Endodermal cell (in vitro differentiated cells): ENCODE results near the gene CCNI. TPM values are rescaled to one million over a fixed set of nuclear protein-coding genes. Genes with fewer than 3 reads are reported as not detected.
"Not testable (repeated sequence)": the region's sequence is repeated elsewhere in the genome, so short reads cannot be mapped to it uniquely, and the experiment has no call there.

Experiments
- DNase-seq: peaks from one replicate; pipeline ENCODE4 v3.0.0-alpha.2; 2017
- H3K27ac ChIP-seq: 2 replicates; pipeline ENCODE4 v1.5.1; 2013; ENCODE audit warnings: mild to moderate bottlenecking, low read depth, low read length, moderate library complexity
- H3K27me3 ChIP-seq: 2 replicates; pipeline ENCODE4 v1.6.1; 2013; ENCODE audit warnings: mild to moderate bottlenecking, low read length, moderate library complexity; ENCODE audit not compliant: insufficient read depth, control insufficient read depth, poor library complexity, severe bottlenecking
- H3K36me3 ChIP-seq: 2 replicates; pipeline ENCODE4 v1.7.0; 2013; ENCODE audit warnings: mild to moderate bottlenecking, low read length, moderate library complexity; ENCODE audit not compliant: control insufficient read depth, insufficient read depth
- H3K4me1 ChIP-seq: one replicate; pipeline ENCODE4 v1.7.0; 2013; ENCODE audit warnings: low read length; ENCODE audit not compliant: control insufficient read depth, insufficient read depth
- H3K4me3 ChIP-seq: 2 replicates; pipeline ENCODE4 v1.5.1; 2013; ENCODE audit warnings: mild to moderate bottlenecking, low read length, moderate library complexity
- H3K9ac ChIP-seq: 2 replicates; pipeline ENCODE4 v1.6.1; 2013; ENCODE audit warnings: mild to moderate bottlenecking, low read length, moderate library complexity; ENCODE audit not compliant: poor library complexity, severe bottlenecking; ENCODE audit errors: extremely low read depth
- H3K9me3 ChIP-seq: 2 replicates; pipeline ENCODE4 v1.6.1; 2013; ENCODE audit warnings: mild to moderate bottlenecking, low read length, moderate library complexity; ENCODE audit not compliant: control insufficient read depth
- H3K27ac Mint-ChIP-seq: 2 replicates; pipeline ENCODE4 v1.8.0; 2020; ENCODE audit warnings: mixed read lengths
- H3K27me3 Mint-ChIP-seq: 2 replicates; pipeline ENCODE4 v1.8.0; 2021; ENCODE audit warnings: mild to moderate bottlenecking, mixed read lengths; ENCODE audit not compliant: insufficient read depth
- H3K36me3 Mint-ChIP-seq: 2 replicates; pipeline ENCODE4 v1.8.0; 2020; ENCODE audit warnings: low read depth, mixed read lengths
- H3K4me1 Mint-ChIP-seq: 2 replicates; pipeline ENCODE4 v1.8.0; 2020; ENCODE audit warnings: mixed read lengths
- H3K4me3 Mint-ChIP-seq: 2 replicates; pipeline ENCODE4 v1.8.0; 2020; ENCODE audit warnings: mild to moderate bottlenecking, moderate library complexity, mixed read lengths
- H3K9me3 Mint-ChIP-seq: 2 replicates; pipeline ENCODE4 v1.8.0; 2020; ENCODE audit warnings: mild to moderate bottlenecking, mixed read lengths
- WGBS, 2 experiments: methylation state at CpG; one replicate each; pipeline versions ENCODE4 v1.1.5 to v1.1.7; 2013; ENCODE audit warnings: missing lambda C conversion rate in 2 of 2, mixed read lengths in 1 of 2; ENCODE audit not compliant: insufficient coverage in 1 of 2, insufficient read length in 1 of 2; 5-methylcytosine and 5-hydroxymethylcytosine counted together
- total RNA-seq, 2 donors: library from RNA; stranded (reverse); fragmentation: NEBNext Ultra II Directional in 1 of 2; extraction: Animal tissue kit (Norgen Biotek cat#: 25700) in 1 of 2; gene quantifications; 2 replicates in 1 of 2; 3 replicates in 1 of 2; pipeline ENCODE4 v1.2.1, GENCODE V29; 2021
- TF ChIP-seq, protein P1 (sequence below): fragments of 200-600 bp; sonication (generic); conservative IDR thresholded peaks from 2 replicates; pipeline ENCODE4 v1.5.0; 2021; ENCODE audit warnings: antibody characterized with exemption, mild to moderate bottlenecking

CCNI gene
- total RNA-seq, 2 donors from 2014 or later, result 283 to 302 TPM

DNA sequence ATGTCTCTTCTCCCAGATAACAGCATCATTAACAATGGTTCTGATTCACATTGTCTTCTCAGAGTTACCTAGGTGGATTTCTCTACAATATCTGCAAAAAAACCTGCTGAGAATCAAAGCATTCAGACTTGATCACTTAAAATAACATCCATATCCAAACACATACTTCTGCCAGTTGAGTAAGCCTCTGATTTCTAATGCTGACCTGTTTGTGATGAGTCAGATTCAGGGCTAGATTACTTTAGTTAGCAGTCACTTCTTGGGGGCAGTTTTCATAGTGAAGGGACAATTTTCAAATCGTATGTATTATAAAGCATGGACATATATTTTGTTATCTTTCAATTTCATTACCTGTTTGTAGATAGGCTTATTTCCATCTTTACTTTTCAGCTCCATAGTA lies 35.5 kb downstream of the CCNI start:
- no peak overlapping the region for H3K27ac Mint-ChIP-seq
- no peak for DNase-seq
- peaks cover 18% of the 10 kb centered on the region for H3K36me3 Mint-ChIP-seq
- no peaks in the 10 kb centered on the region for H3K27me3 ChIP-seq
- H3K9me3 Mint-ChIP-seq, result no peaks in the 10 kb centered on the region
- no peaks in the 10 kb centered on the region for H3K4me1 ChIP-seq
- no peaks in the 10 kb centered on the region for H3K27me3 Mint-ChIP-seq
- H3K4me3 ChIP-seq, result no peak overlapping the region
- TF ChIP-seq, protein P1, sequence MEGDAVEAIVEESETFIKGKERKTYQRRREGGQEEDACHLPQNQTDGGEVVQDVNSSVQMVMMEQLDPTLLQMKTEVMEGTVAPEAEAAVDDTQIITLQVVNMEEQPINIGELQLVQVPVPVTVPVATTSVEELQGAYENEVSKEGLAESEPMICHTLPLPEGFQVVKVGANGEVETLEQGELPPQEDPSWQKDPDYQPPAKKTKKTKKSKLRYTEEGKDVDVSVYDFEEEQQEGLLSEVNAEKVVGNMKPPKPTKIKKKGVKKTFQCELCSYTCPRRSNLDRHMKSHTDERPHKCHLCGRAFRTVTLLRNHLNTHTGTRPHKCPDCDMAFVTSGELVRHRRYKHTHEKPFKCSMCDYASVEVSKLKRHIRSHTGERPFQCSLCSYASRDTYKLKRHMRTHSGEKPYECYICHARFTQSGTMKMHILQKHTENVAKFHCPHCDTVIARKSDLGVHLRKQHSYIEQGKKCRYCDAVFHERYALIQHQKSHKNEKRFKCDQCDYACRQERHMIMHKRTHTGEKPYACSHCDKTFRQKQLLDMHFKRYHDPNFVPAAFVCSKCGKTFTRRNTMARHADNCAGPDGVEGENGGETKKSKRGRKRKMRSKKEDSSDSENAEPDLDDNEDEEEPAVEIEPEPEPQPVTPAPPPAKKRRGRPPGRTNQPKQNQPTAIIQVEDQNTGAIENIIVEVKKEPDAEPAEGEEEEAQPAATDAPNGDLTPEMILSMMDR, result no peak
- H3K4me1 Mint-ChIP-seq, result peaks cover 3% of the 10 kb centered on the region
- WGBS, 2 experiments, result no CpG with 5 or more reads among the region's 1 CpG
- H3K4me3 Mint-ChIP-seq, result no peak overlapping the region
- peaks cover 37% of the 10 kb centered on the region for H3K36me3 ChIP-seq
- H3K9ac ChIP-seq, result no peak overlapping the region
- no peak overlapping the region for H3K27ac ChIP-seq
- no peaks in the 10 kb centered on the region for H3K9me3 ChIP-seq

DNA sequence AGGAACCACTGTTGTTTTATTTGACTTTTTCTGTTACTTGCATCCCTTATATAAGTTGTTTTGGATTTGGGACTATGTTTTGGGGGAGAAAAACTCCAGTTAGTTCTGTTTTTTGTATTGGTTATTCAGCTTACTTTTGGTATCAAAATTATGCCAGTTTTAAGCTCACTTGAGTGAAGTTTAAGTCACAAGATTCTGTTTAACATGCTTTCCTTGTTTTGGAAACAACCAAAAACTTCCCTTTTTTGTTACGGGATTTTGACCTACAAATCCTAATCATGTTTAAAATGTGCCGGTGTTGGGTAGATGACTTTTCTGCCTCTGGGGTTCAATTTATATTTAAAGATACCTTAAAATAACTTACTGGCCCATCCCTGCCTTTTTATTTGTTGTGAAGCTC lies 36.0 kb downstream of the CCNI start:
- peaks cover 22% of the 10 kb centered on the region for H3K36me3 Mint-ChIP-seq
- H3K27me3 ChIP-seq, result no peaks in the 10 kb centered on the region
- H3K4me1 ChIP-seq, result no peaks in the 10 kb centered on the region
- no peak overlapping the region for H3K4me3 Mint-ChIP-seq
- H3K9me3 ChIP-seq, result no peaks in the 10 kb centered on the region
- DNase-seq, result no peak
- no peak overlapping the region for H3K27ac ChIP-seq
- no peaks in the 10 kb centered on the region for H3K4me1 Mint-ChIP-seq
- WGBS, 2 experiments, result 91% methylated on average over 2 of the region's 2 CpGs; no CpG with 5 or more reads in 1 of the 2 experiments
- H3K9me3 Mint-ChIP-seq, result no peaks in the 10 kb centered on the region
- H3K36me3 ChIP-seq, result peaks cover 42% of the 10 kb centered on the region
- H3K27ac Mint-ChIP-seq, result no peak overlapping the region
- no peak overlapping the region for H3K9ac ChIP-seq
- TF ChIP-seq, protein P1, result no peak
- H3K27me3 Mint-ChIP-seq, result no peaks in the 10 kb centered on the region
- no peak overlapping the region for H3K4me3 ChIP-seq

DNA sequence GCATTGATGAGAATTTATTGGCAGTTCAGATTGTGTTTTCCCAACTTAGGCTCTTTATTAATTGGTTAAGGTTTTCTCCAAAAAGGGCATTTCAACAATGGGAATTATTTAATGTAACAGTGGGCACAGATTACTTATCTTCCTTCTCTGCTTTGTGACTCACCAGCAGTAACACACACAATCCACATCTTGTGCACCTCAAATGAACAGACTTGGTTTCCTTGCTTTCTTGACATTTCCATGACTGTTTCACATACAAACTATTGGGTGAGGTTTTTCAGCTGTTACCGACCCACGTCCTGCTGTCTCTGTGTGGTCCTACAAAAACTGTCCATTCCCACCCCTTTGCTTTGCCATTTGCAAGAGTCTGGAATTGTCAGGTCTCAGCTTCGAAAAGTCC lies 38.1 kb downstream of the CCNI start:
- H3K4me3 ChIP-seq, result no peak overlapping the region
- Mint-ChIP-seq H3K36me3 (peaks cover 27% of the 10 kb centered on the region), H3K9me3 (no peaks in the 10 kb centered on the region), H3K4me1 (no peaks in the 10 kb centered on the region), H3K4me3 (no peak overlapping the region), H3K27ac (no peak overlapping the region), H3K27me3 (no peaks in the 10 kb centered on the region)
- no peak for DNase-seq
- peaks cover 60% of the 10 kb centered on the region for H3K36me3 ChIP-seq
- no peaks in the 10 kb centered on the region for H3K27me3 ChIP-seq
- WGBS, 2 experiments, result 90 to 100% methylated on average over 3 of the region's 3 CpGs
- TF ChIP-seq, protein P1, result no peak
- H3K9ac ChIP-seq, result no peak overlapping the region
- H3K4me1 ChIP-seq, result no peaks in the 10 kb centered on the region
- no peaks in the 10 kb centered on the region for H3K9me3 ChIP-seq
- no peak overlapping the region for H3K27ac ChIP-seq

DNA sequence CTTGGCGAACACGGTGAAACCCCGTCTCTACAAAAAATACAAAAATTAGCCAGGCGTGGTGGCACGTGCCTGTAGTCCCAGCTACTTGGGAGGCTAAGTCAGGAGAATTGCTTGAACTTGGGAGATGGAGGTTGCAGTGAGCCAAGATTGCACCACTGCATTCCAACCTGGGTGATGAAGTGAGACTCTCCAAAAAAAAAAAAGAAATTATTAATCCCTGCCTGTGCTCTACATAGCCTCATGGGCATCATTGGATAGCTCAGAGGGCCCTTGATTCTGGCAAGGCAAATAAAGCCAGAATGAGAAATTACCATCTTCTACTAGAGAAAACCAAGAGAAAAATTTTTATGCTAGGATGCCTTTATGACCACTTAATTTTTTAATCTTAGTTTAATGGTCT lies 38.6 kb downstream of the CCNI start:
- H3K27me3 Mint-ChIP-seq, H3K4me1 ChIP-seq, H3K4me1 Mint-ChIP-seq, H3K4me3 Mint-ChIP-seq, H3K4me3 ChIP-seq, DNase-seq, H3K27ac Mint-ChIP-seq, H3K27me3 ChIP-seq, H3K27ac ChIP-seq, H3K9me3 Mint-ChIP-seq, H3K9me3 ChIP-seq, H3K9ac ChIP-seq: not testable (repeated sequence)
- H3K36me3 ChIP-seq, result peaks cover 66% of the 10 kb centered on the region
- WGBS, 2 experiments, result 97 to 100% methylated on average over 3 to 5 of the region's 5 CpGs
- H3K36me3 Mint-ChIP-seq, result peaks cover 29% of the 10 kb centered on the region
